Adrenal gland (tissue), 5 donors: ENCODE data around the gene MINAR1.

Experiments used
- CTCF ChIP-seq, 6 experiments: fragments of 450-650 bp in 4 of 6; fragments of 200-600 bp in 2 of 6; sonication (generic) in 1 of 6; IDR thresholded peaks; 1 replicate in 5 of 6; 2 replicates in 1 of 6; pipeline versions ENCODE4 v1.5.1 to v1.8.0; 2016 to 2021; ENCODE audit warnings: antibody characterized with exemption in 6 of 6, mild to moderate bottlenecking in 2 of 6, moderate library complexity in 1 of 6
- POLR2A ChIP-seq, 2 donors: fragments of 450-650 bp; IDR thresholded peaks; one replicate each; pipeline ENCODE4 v1.6.1; 2017; ENCODE audit warnings: antibody characterized with exemption in 2 of 2, mild to moderate bottlenecking in 2 of 2, moderate library complexity in 1 of 2
- donor health status: DM: no; HTN: no; CAD: no.

GRCh38 chr15:79403501-79403900 lies 28.6 kb upstream of the MINAR1 start:
- TF ChIP-seq POLR2A (IDR thresholded peaks at IDR 0.05) (no peak), CTCF (IDR thresholded peaks at IDR 0.05) (no peak)
